GM18499 (cell line): ENCODE measurements around the gene FZR1.

Experiments used
- ATAC-seq: cut with Tn5 transposase; IDR thresholded peaks from one replicate; pipeline ENCODE4 v1.9.1; 2021; ENCODE audit warnings: moderate number of reproducible peaks; ENCODE audit not compliant: insufficient read depth, unreplicated experiment

FZR1 gene

GRCh38 chr19:3585301-3586126 is 79.4 kb downstream of the FZR1 start, which contains the start of gene GIPC3:
Gene GIPC3, plus strand, starts transcription at chr19:3585478. Its CDS starts 120 bp downstream, at chr19:3585598.
- no peak for ATAC-seq

GRCh38 chr19:3586127-3586626 is 80.1 kb downstream of the FZR1 start:
- ATAC-seq: no peak

GRCh38 chr19:3586707-3587346 is 80.7 kb downstream of the FZR1 start:
- ATAC-seq: no peak
